ENCODE measurements around the gene TSEN34. TPM values are rescaled to one million over a fixed set of nuclear protein-coding genes. Genes with fewer than 3 reads are reported as not detected.
A peak's percentile ranks its signal among the peaks of the same experiment; 100 is the strongest.
"Not testable (repeated sequence)": the region's sequence is repeated elsewhere in the genome, so short reads cannot be mapped to it uniquely, and the experiment has no call there.

The TSEN34 gene
- total and polyA plus RNA-seq, 12 donors, result 21.5 to 201 (median 88.7) TPM

DNA sequence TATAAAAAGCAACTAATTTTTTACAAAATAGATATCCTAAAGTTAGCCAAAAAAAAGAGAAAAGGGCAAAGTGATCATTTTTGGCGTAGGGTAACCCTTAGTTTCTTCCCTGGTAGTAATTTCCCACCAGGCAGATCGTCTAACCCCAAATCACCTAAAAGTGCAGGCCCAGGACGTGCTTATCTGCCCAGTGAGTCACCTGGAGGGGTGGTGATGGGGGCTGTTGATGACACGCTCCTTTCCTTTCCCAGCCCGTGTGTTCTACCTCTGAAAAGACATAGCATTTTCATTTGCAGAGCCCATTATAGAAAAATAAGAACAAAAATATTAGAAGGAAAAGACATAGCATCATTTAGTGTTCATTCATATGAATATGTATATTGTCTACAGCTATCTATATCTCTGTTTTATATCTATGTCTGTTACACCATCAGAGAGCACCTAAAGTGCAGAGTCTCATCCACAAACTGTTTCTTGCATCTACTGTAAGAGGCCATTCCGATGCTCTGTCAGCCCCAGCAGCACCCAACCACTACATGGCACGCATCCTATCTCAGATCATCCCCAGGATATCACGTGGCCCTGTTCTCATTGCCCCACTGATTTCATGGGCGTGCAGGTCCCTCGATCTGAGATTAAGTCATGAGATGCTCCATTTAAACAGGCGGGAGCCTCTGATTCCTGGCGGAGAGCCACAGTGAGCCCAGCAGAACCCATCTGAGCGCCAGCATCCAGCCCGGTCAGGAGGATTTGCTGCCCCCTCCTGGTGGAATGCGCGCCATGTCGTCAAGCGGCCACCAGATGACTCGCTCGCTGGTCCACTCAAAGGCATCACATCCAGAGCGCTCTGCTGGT, 40.2 kb downstream of the TSEN34 start:
- intact Hi-C loops (cut with DNase I), result loop anchor here (2.0 to 5.0 kb wide), 2 partner anchors 63 to 64 kb away; no protein-coding TSS in a partner anchor
- DNase-seq, result peak; percentile 86 to 95 (median 91)
- no peak overlapping the region for H3K4me3 ChIP-seq
- H3K36me3 ChIP-seq (replicated peaks in 1 of 2), result no peaks in the 10 kb centered on the region
- H3K4me1 ChIP-seq (replicated peaks in 1 of 2), result peaks cover 0 to 6% of the 10 kb centered on the region in 2 donors
- H3K9me3 ChIP-seq (replicated peaks in 1 of 3), result no peaks in the 10 kb centered on the region
- WGBS, 4 donors, result 18 to 28% (median 21%) methylated on average over 11 to 21 of the region's 21 CpGs
- no peaks in the 10 kb centered on the region for H3K27me3 ChIP-seq
- no peak overlapping the region for H3K27ac ChIP-seq
- no peak for TF ChIP-seq POLR2A (IDR thresholded peaks at IDR 0.05)
- TF ChIP-seq, protein P1, sequence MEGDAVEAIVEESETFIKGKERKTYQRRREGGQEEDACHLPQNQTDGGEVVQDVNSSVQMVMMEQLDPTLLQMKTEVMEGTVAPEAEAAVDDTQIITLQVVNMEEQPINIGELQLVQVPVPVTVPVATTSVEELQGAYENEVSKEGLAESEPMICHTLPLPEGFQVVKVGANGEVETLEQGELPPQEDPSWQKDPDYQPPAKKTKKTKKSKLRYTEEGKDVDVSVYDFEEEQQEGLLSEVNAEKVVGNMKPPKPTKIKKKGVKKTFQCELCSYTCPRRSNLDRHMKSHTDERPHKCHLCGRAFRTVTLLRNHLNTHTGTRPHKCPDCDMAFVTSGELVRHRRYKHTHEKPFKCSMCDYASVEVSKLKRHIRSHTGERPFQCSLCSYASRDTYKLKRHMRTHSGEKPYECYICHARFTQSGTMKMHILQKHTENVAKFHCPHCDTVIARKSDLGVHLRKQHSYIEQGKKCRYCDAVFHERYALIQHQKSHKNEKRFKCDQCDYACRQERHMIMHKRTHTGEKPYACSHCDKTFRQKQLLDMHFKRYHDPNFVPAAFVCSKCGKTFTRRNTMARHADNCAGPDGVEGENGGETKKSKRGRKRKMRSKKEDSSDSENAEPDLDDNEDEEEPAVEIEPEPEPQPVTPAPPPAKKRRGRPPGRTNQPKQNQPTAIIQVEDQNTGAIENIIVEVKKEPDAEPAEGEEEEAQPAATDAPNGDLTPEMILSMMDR (IDR thresholded peaks at IDR 0.05), result peak; percentile 84 to 94 (median 90)

DNA sequence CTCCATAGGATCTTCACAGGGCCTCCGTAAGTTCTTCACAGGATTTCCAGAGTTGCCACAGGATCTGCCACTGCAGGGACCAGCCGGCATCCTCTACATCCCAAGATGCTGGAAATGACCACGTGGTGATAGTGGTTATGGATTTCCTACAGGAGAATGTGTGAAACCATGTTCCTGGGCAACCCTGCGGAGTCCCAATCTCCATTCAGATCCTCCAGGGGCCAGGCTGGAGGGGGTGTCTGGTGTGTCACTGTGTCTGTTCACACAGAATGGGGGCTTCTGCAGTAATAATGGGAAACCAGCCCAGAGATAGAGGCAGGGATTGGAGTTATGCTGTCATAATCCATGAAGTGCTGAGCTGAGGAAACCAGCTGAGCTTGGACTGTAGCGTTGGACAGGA, 42.8 kb downstream of the TSEN34 start:
- no peaks in the 10 kb centered on the region for H3K9me3 ChIP-seq (replicated peaks in 1 of 3)
- H3K4me3 ChIP-seq, result no peak overlapping the region
- DNase-seq, result peak in 2 of 7 donors; percentile 14 to 18
- intact Hi-C loops (cut with DNase I), result loop anchor here in 1 of 2 donors (5.0 kb wide), 1 partner anchor 67 kb away; no protein-coding TSS in a partner anchor
- H3K27ac ChIP-seq, result no peak overlapping the region
- no peaks in the 10 kb centered on the region for H3K36me3 ChIP-seq (replicated peaks in 1 of 2)
- 8 to 87% (median 38%) methylated on average over 4 to 5 of the region's 5 CpGs for WGBS, 4 donors
- H3K4me1 ChIP-seq (replicated peaks in 1 of 2), result peaks cover 0 to 6% of the 10 kb centered on the region in 2 donors
- TF ChIP-seq, protein P1 (IDR thresholded peaks at IDR 0.05), result no peak
- no peak for TF ChIP-seq POLR2A (IDR thresholded peaks at IDR 0.05)
- H3K27me3 ChIP-seq, result no peaks in the 10 kb centered on the region

DNA sequence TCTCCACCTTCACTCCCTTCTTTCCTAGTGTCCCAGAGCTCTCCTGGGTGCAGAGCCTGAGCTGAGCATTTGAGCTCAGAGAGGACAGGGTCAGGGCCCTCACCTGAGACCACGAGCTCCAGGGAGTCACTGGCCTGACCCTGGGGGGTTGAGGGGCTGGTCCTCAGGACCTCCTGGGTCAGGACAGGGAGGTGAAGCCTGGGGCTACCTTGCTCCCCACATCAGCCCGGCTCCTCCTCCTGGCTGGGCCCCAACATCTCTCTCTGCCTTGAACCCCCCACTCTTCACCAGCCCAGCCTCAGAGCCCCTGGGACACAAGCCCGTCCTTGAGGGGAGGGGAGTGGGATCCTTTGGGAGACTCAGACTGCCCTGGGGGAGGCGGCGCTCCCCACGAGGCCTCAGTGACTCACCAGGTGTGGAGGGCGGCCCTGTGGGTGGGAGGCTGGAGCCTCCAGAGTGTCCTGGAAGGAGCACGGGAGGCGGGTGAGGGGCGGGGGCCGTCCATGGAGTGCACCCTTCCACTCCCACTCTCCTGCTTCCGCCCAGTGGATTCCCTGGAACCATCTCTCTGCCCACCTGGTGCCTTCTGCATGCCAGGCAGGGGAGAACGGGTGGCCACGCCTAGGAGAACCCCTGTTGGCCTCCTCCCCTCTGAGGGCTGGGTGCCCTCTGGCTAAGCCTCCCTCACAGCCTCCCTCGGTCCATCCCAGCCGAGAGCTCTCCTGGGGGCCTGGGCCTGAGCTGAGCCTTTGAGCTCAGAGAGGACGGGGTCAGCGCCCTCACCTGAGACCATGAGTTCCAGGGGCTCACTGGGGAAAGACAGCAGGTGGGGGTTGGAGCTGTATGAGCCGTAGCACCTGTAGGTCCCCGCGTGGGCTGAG, 48.6 kb downstream of the TSEN34 start:
- H3K27ac ChIP-seq; H3K4me3 ChIP-seq; H3K27me3 ChIP-seq; H3K9me3 ChIP-seq (replicated peaks in 1 of 3); H3K4me1 ChIP-seq (replicated peaks in 1 of 2); intact Hi-C loops (cut with DNase I); H3K36me3 ChIP-seq (replicated peaks in 1 of 2): not testable (repeated sequence)
- peak in 3 of 7 donors; percentile 10 to 52 (median 17) for DNase-seq
- 63 to 69% (median 67%) methylated on average over 3 to 15 of the region's 21 CpGs for WGBS, 4 donors

DNA sequence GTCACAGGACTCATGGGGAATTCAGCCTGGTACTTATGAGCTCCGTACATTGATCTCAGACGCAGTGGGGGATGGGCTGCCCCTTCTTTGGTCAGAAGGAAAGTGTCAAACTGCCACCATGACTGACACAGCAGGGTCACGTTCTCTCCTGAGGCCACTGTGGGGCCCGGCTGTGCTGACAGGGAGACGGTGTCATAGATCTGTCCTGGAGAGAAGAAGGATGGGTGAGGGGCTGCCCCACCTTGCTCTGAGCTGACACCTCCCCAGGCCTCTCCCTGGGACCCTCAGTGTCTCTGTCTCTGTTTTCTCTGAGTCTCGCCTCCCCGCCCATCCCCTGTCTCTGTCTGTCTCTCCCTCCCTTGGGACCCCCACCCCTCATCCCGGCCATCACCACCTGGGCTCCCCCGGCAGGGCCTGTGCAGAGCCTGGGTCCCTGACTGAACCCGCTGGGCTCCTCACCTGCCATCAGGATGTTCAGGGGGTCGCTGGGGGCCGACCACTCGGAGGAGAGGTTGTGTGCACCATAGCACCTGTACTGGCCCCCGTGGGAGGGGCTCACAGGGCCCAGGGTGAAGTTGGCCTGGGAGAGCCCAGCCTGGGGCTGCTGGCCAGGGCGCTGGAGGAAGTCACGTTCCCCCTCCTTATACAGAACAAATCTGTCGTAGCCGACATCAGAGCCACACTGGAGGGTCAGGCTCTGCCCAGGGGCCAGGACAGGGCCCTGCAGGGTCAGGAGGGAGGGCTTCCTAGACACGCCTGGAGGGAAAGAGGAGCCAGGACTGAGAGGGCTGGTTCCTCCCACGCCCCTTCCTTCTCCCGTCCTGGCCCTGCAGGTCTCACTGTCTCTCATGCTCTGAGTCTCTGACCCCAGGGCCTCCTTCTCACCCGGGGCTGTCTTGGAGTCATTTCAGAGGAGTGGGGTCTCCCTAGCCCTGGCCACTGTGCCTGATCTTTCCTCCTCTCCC, 49.5 kb downstream of the TSEN34 start:
- H3K4me1 ChIP-seq (replicated peaks in 1 of 2); H3K4me3 ChIP-seq; H3K27me3 ChIP-seq; H3K9me3 ChIP-seq (replicated peaks in 1 of 3); H3K36me3 ChIP-seq (replicated peaks in 1 of 2); intact Hi-C loops (cut with DNase I); H3K27ac ChIP-seq: not testable (repeated sequence)
- peak in 2 of 7 donors; percentile 12 to 45 for DNase-seq
- 47 to 60% (median 59%) methylated on average over 1 to 19 of the region's 22 CpGs for WGBS, 4 donors

DNA sequence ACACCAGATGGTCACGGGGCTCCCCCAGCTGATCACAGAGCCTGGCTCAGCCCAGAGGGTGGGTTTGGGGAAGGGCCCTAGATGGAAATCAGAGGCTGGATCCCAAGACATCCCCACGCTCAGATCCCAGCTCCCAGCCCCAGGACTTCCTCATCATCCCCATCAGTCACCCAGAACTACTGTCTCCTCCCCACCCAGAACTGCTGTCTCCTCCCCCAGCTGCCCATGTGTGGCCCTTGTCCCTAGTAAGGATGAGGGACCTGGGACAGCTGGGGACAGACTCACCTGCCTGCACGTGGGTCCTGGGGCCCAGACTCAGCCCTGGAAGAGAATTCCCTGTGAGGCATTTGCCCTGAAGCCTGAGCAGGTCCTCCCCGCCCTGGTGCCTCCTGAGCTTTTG, 51.1 kb downstream of the TSEN34 start:
- intact Hi-C loops (cut with DNase I), result not testable (repeated sequence)
- 67% methylated on average over 4 of the region's 4 CpGs; no CpG with 5 or more reads in 3 of the 4 donors for WGBS, 4 donors

DNA sequence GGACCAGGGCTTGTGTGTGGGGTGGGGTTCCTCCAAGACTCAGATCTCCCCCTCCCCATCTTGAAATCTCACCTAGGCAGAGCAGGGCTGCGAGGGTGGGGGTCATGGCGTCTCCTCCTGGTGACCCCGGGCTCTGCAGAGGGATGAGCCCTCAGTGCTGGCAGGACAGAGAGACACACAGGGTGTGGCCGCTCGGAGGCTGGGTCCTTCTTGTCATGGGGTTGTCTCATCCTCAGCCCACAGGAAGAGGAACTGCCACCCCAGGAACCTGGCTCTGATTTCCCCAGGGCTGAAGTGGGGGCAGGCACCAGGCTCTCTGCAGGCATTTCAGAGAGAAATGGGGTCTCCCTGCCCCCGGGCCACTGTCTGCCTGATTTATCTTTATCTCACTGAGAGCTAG, 51.5 kb downstream of the TSEN34 start, which contains the start of gene LILRA6:
Gene LILRA6, minus strand, starts transcription at position 145 of the 400 bp plus-strand sequence.
- H3K4me1 ChIP-seq (replicated peaks in 1 of 2); H3K27ac ChIP-seq; H3K36me3 ChIP-seq (replicated peaks in 1 of 2); H3K27me3 ChIP-seq; H3K4me3 ChIP-seq; intact Hi-C loops (cut with DNase I); H3K9me3 ChIP-seq (replicated peaks in 1 of 3): not testable (repeated sequence)
- peak in 1 of 7 donors; percentile 56 for DNase-seq
- 47% methylated on average over 6 of the region's 6 CpGs; no CpG with 5 or more reads in 3 of the 4 donors for WGBS, 4 donors

More for the DNA sequence above, 51.1 kb downstream of the TSEN34 start:
- H3K27me3 ChIP-seq; H3K36me3 ChIP-seq (replicated peaks in 1 of 2); H3K4me1 ChIP-seq (replicated peaks in 1 of 2); DNase-seq; H3K27ac ChIP-seq; H3K4me3 ChIP-seq; H3K9me3 ChIP-seq (replicated peaks in 1 of 3): not testable (repeated sequence)

DNA sequence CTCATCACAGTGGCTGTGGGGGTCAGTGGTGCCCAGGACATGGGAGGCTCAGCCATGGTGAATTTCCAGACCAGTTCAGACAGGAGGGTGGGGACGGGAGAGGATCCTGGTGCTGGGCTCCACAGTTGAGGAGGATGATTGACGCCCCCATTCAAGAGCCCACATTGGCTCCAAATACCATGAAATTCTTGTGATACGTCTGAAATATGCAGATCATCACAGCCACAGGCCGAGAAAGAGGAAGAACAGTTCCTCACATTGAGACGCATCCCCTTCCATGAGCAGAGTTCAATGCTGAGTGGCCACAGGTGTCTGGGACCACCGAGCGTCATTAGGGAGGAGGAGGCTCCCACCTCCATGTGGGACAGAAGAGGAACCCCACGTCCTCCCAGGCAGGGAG, 52.7 kb downstream of the TSEN34 start:
- H3K27ac ChIP-seq; H3K4me1 ChIP-seq (replicated peaks in 1 of 2); H3K27me3 ChIP-seq; H3K36me3 ChIP-seq (replicated peaks in 1 of 2); H3K4me3 ChIP-seq; H3K9me3 ChIP-seq (replicated peaks in 1 of 3): not testable (repeated sequence)
- DNase-seq, result peak in 1 of 7 donors; percentile 11
- 63% methylated on average over 7 of the region's 8 CpGs; no CpG with 5 or more reads in 3 of the 4 donors for WGBS, 4 donors
- intact Hi-C loops (cut with DNase I), result loop anchor here in 1 of 2 donors (2.0 kb wide), 1 partner anchor 21 kb away; the partner anchor contains the start of gene LILRB3

Measured in adrenal gland (tissue), 12 donors.